H9 (cell line): ENCODE results near the gene CLRN3. TPM values are rescaled to one million over a fixed set of nuclear protein-coding genes. Genes with fewer than 3 reads are reported as not detected.

ENCODE experiments used
- DNase-seq: peaks from one replicate; pipeline ENCODE4 v3.0.0-alpha.2; 2017
- H2AFZ ChIP-seq: one replicate; pipeline ENCODE4 v1.6.1; 2013; ENCODE audit warnings: mild to moderate bottlenecking, low read length, control low read depth, moderate library complexity
- H2AK5ac ChIP-seq: 2 replicates; pipeline ENCODE4 v1.6.1; 2013; ENCODE audit warnings: low read length, control low read depth, mixed read lengths; ENCODE audit not compliant: insufficient read length
- H2BK120ac ChIP-seq: one replicate; pipeline ENCODE4 v1.6.1; 2013; ENCODE audit warnings: low read depth, mild to moderate bottlenecking, low read length, control low read depth, inconsistent platforms; ENCODE audit not compliant: poor library complexity, severe bottlenecking
- H2BK12ac ChIP-seq: 2 replicates; pipeline ENCODE4 v1.6.1; 2013; ENCODE audit warnings: low read length, control low read depth, mixed read lengths, low read depth; ENCODE audit not compliant: insufficient read length
- H2BK15ac ChIP-seq: 2 replicates; pipeline ENCODE4 v1.6.1; 2013; ENCODE audit warnings: low read depth, low read length, control low read depth
- H2BK20ac ChIP-seq: one replicate; pipeline ENCODE4 v1.6.1; 2013; ENCODE audit warnings: low read depth, mild to moderate bottlenecking, low read length, control low read depth, inconsistent platforms; ENCODE audit not compliant: poor library complexity, severe bottlenecking
- H2BK5ac ChIP-seq: 2 replicates; pipeline ENCODE4 v1.6.1; 2013; ENCODE audit warnings: low read length, control low read depth, mixed read lengths; ENCODE audit not compliant: insufficient read length
- H3K14ac ChIP-seq: 2 replicates; pipeline ENCODE4 v1.6.1; 2013; ENCODE audit warnings: low read length, control low read depth; ENCODE audit not compliant: insufficient read depth
- H3K18ac ChIP-seq: 2 replicates; pipeline ENCODE4 v1.6.1; 2013; ENCODE audit warnings: low read depth, mild to moderate bottlenecking, mixed read lengths, low read length, control low read depth; ENCODE audit not compliant: insufficient read length
- H3K23ac ChIP-seq: 2 replicates; pipeline ENCODE4 v1.6.1; 2013; ENCODE audit warnings: low read length, control low read depth, mixed read lengths, low read depth; ENCODE audit not compliant: insufficient read length
- H3K23me2 ChIP-seq: 2 replicates; pipeline ENCODE4 v1.6.1; 2013; ENCODE audit warnings: low read depth, mild to moderate bottlenecking, mixed read lengths, low read length, control low read depth; ENCODE audit not compliant: insufficient read length, poor library complexity, severe bottlenecking
- H3K27ac ChIP-seq: 2 replicates; pipeline ENCODE4 v1.5.1; 2013; ENCODE audit warnings: low read length, control low read depth, mixed read lengths, low read depth; ENCODE audit not compliant: insufficient read length
- H3K27me3 ChIP-seq: 2 replicates; pipeline ENCODE4 v1.6.1; 2013; ENCODE audit warnings: low read length, control low read depth, inconsistent platforms; ENCODE audit not compliant: insufficient read depth
- H3K4ac ChIP-seq: 2 replicates; pipeline ENCODE4 v1.6.1; 2013; ENCODE audit warnings: low read depth, mild to moderate bottlenecking, control low read depth, inconsistent platforms, low read length, moderate library complexity
- H3K4me1 ChIP-seq: 2 replicates; pipeline ENCODE4 v1.6.1; 2013; ENCODE audit warnings: low read length, control low read depth, inconsistent platforms; ENCODE audit not compliant: insufficient read depth
- H3K4me2 ChIP-seq: 2 replicates; pipeline ENCODE4 v1.6.1; 2013; ENCODE audit warnings: low read length, control low read depth, mixed read lengths; ENCODE audit not compliant: insufficient read length, insufficient read depth
- H3K56ac ChIP-seq: 2 replicates; pipeline ENCODE4 v1.6.1; 2013; ENCODE audit warnings: low read depth, mild to moderate bottlenecking, mixed read lengths, low read length, control low read depth; ENCODE audit not compliant: insufficient read length
- H3K79me1 ChIP-seq: 2 replicates; pipeline ENCODE4 v1.6.1; 2013; ENCODE audit warnings: low read depth, mild to moderate bottlenecking, moderate library complexity, low read length, control low read depth, inconsistent platforms; ENCODE audit not compliant: insufficient read depth, poor library complexity, severe bottlenecking
- H3K79me2 ChIP-seq: 2 replicates; pipeline ENCODE4 v1.6.1; 2013; ENCODE audit warnings: low read length, control low read depth, inconsistent platforms; ENCODE audit not compliant: insufficient read depth
- H3K9ac ChIP-seq: 2 replicates; pipeline ENCODE4 v1.6.1; 2013; ENCODE audit warnings: low read length, control low read depth, mixed read lengths; ENCODE audit not compliant: insufficient read length; ENCODE audit errors: extremely low read depth
- H3K9me3 ChIP-seq: one replicate; pipeline ENCODE4 v1.6.1; 2013; ENCODE audit warnings: low read depth, low read length, inconsistent platforms; ENCODE audit not compliant: control insufficient read depth
- H3T11ph ChIP-seq: one replicate; pipeline ENCODE4 v1.6.1; 2013; ENCODE audit warnings: mild to moderate bottlenecking, low read length, control low read depth, inconsistent platforms
- H4K20me1 ChIP-seq: one replicate; pipeline ENCODE4 v1.6.1; 2013; ENCODE audit not compliant: control insufficient read depth, insufficient read length, insufficient read depth
- H4K5ac ChIP-seq: 2 replicates; pipeline ENCODE4 v1.6.1; 2013; ENCODE audit warnings: low read depth, mild to moderate bottlenecking, mixed read lengths, low read length, control low read depth; ENCODE audit not compliant: insufficient read length
- H4K8ac ChIP-seq: replicated peaks from 2 replicates; pipeline ENCODE4 v1.6.1; 2013; ENCODE audit warnings: low read length, control low read depth, mixed read lengths, low read depth; ENCODE audit not compliant: insufficient read length
- H4K91ac ChIP-seq: 2 replicates; pipeline ENCODE4 v1.6.1; 2013; ENCODE audit warnings: low read depth, mild to moderate bottlenecking, moderate library complexity, mixed read lengths, low read length, control low read depth; ENCODE audit not compliant: insufficient read length
- H3K27ac Mint-ChIP-seq, 3 experiments: 2 replicates in 2 of 3; 3 replicates in 1 of 3; pipeline ENCODE4 v1.8.0; 2020 to 2021; ENCODE audit warnings: mixed read lengths in 3 of 3, mild to moderate bottlenecking in 1 of 3, moderate library complexity in 1 of 3
- H3K27me3 Mint-ChIP-seq: 2 replicates; pipeline ENCODE4 v1.8.0; 2021; ENCODE audit warnings: low read depth, mild to moderate bottlenecking, moderate library complexity, mixed read lengths
- H3K36me3 Mint-ChIP-seq, 3 experiments: 2 replicates in 2 of 3; 3 replicates in 1 of 3; pipeline ENCODE4 v1.8.0; 2020 to 2021; ENCODE audit warnings: low read depth in 3 of 3, mixed read lengths in 3 of 3; ENCODE audit not compliant: insufficient read depth in 1 of 3
- H3K4me1 Mint-ChIP-seq, 2 experiments: 2 replicates each; pipeline ENCODE4 v1.8.0; 2020; ENCODE audit warnings: mixed read lengths in 2 of 2
- H3K4me3 Mint-ChIP-seq, 2 experiments: 2 replicates in 1 of 2; 3 replicates in 1 of 2; pipeline ENCODE4 v1.8.0; 2020 to 2021; ENCODE audit warnings: mild to moderate bottlenecking in 2 of 2, mixed read lengths in 2 of 2, moderate library complexity in 1 of 2
- H3K9me3 Mint-ChIP-seq, 2 experiments: 2 replicates in 1 of 2; 3 replicates in 1 of 2; pipeline ENCODE4 v1.8.0; 2020; ENCODE audit warnings: mild to moderate bottlenecking in 2 of 2, mixed read lengths in 2 of 2, moderate library complexity in 1 of 2
- CTCF ChIP-seq: fragments of 200-600 bp; sonication (generic); conservative IDR thresholded peaks from 3 replicates; pipeline ENCODE4 v1.8.0; 2021; ENCODE audit warnings: antibody characterized with exemption, mild to moderate bottlenecking
- WGBS: extraction: QIAGEN DNeasy Blood & Tissue Kit; methylation state at CpG from one replicate; pipeline ENCODE4 v1.1.7; 2013; ENCODE audit warnings: missing lambda C conversion rate, low lambda C conversion rate, mixed read lengths; ENCODE audit not compliant: insufficient read length; ENCODE audit errors: extremely low coverage; 5-methylcytosine and 5-hydroxymethylcytosine counted together
- total RNA-seq: library from RNA; stranded (reverse); gene quantifications from 2 replicates; pipeline ENCODE4 v1.2.1, GENCODE V29; 2021

The CLRN3 gene
- total RNA-seq, 1 experiment from 2014 or later = not detected

DNA sequence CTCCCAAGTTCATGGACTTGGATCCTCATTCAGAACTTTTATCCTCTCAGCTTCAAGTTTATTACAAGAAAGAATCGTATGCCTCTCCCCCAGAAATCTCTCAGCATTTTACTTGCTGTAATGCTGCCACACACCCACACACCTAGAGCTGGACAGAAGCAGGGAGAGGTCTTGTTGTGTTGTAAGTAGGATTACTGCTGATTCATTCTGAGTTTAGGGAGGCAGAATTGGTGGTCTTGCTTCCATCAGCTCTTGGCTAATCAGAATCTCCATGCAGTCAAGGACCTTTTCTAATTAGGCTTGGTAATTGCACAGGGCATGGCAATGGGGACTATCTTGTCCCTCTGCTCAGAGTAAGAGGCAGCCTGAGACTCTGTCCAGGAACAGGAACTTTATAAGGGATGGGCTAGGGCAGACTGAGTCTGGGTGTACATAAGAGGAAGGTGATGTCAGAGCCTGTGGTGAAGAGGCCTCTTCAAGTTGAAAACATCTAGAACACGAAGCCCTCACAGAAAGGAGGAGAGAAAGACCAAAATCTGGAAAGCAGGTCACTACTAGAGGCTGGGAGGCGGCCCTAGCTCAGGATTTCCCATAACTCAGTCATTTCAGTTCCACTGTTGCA lies 7.1 kb upstream of the CLRN3 start:
- Histone ChIP-seq H4K91ac (no peak overlapping the region), H3K23me2 (no peaks in the 10 kb centered on the region), H3K23ac (no peak overlapping the region), H3K18ac (no peak overlapping the region), H3K4me2 (no peak overlapping the region), H2AFZ (no peak overlapping the region), H3K14ac (no peak overlapping the region), H2BK120ac (no peak overlapping the region), H3K27ac (no peak overlapping the region), H4K5ac (no peak overlapping the region), H3T11ph (no peak overlapping the region), H2BK20ac (no peak overlapping the region), H2BK5ac (no peak overlapping the region), H3K79me2 (no peaks in the 10 kb centered on the region), H2BK15ac (no peak overlapping the region), H4K8ac (no peak overlapping the region), H3K4me1 (no peaks in the 10 kb centered on the region), H3K4ac (no peak overlapping the region), H3K9ac (no peak overlapping the region), H2BK12ac (no peak overlapping the region), H3K9me3 (no peaks in the 10 kb centered on the region), H3K27me3 (no peaks in the 10 kb centered on the region), H3K79me1 (no peaks in the 10 kb centered on the region), H2AK5ac (no peak overlapping the region), H4K20me1 (no peaks in the 10 kb centered on the region), H3K56ac (no peak overlapping the region)
- DNase-seq = no peak
- no peaks in the 10 kb centered on the region for H3K36me3 Mint-ChIP-seq
- no peak overlapping the region for H3K4me3 Mint-ChIP-seq
- no peak overlapping the region for H3K27ac Mint-ChIP-seq
- H3K9me3 Mint-ChIP-seq = peaks cover 0 to 4% of the 10 kb centered on the region in 2 experiments; a peak in 1 of 5 replicates
- WGBS = no CpG with 5 or more reads among the region's 3 CpGs
- H3K4me1 Mint-ChIP-seq = no peaks in the 10 kb centered on the region
- peaks cover 9% of the 10 kb centered on the region; the same call in 1 of the 2 replicates for H3K27me3 Mint-ChIP-seq
- TF ChIP-seq CTCF = no peak
